ENCODE results near the gene TMEM126A. TPM values are rescaled to one million over a fixed set of nuclear protein-coding genes. Genes with fewer than 3 reads are reported as not detected.
A peak's percentile ranks its signal among the peaks of the same experiment; 100 is the strongest.
"Not testable (repeated sequence)": the region's sequence is repeated elsewhere in the genome, so short reads cannot be mapped to it uniquely, and the experiment has no call there.

Gene TMEM126A
- total RNA-seq, 4 donors from 2014 or later: 4.0 to 17.5 (median 11.3) TPM; not detected in 1

GRCh38 chr11:85609286-85609685, 38.5 kb upstream of the TMEM126A start:
- H3K9me3 ChIP-seq; DNase-seq; H3K4me3 ChIP-seq; H3K4me1 ChIP-seq; H3K36me3 ChIP-seq; intact Hi-C loops (cut with DNase I; ENCODE audit: low total_unique reads); H3K27me3 ChIP-seq; H3K27ac ChIP-seq: not testable (repeated sequence)
- in situ Hi-C loops (cut with MboI; ENCODE audit: low pct_ligation_motif_present in 1 of 4, low pct_unique_long_range_greater_than_20kb in 1 of 4, low sequenced_read_pairs in 3 of 4): loop anchor here in 1 of 4 donors (25.0 kb wide), 1 partner anchor 228 kb away; no protein-coding TSS in a partner anchor
- 61 to 75% methylated on average over 2 of the region's 2 CpGs for WGBS, 2 donors (ENCODE audit: low coverage in 1 of 2)

GRCh38 chr11:85611643-85612042, 36.1 kb upstream of the TMEM126A start:
- H3K9me3 ChIP-seq; H3K4me1 ChIP-seq; DNase-seq; H3K36me3 ChIP-seq; intact Hi-C loops (cut with DNase I; ENCODE audit: low total_unique reads); H3K4me3 ChIP-seq; H3K27me3 ChIP-seq; H3K27ac ChIP-seq: not testable (repeated sequence)
- in situ Hi-C loops (cut with MboI; ENCODE audit: low pct_ligation_motif_present in 1 of 4, low pct_unique_long_range_greater_than_20kb in 1 of 4, low sequenced_read_pairs in 3 of 4): loop anchor here in 1 of 4 donors (25.0 kb wide), 1 partner anchor 226 kb away; no protein-coding TSS in a partner anchor
- WGBS, 2 donors (ENCODE audit: low coverage in 1 of 2): 57 to 71% methylated on average over 2 of the region's 2 CpGs

- DNase-seq: no peak
- no peaks in the 10 kb centered on the region for H3K27me3 ChIP-seq
- intact Hi-C loops (cut with DNase I; ENCODE audit: low total_unique reads): no loop called here
- no peaks in the 10 kb centered on the region for H3K36me3 ChIP-seq
- in situ Hi-C loops (cut with MboI; ENCODE audit: low pct_ligation_motif_present in 1 of 4, low pct_unique_long_range_greater_than_20kb in 1 of 4, low sequenced_read_pairs in 3 of 4): loop anchor here in 1 of 4 donors (25.0 kb wide), 1 partner anchor 218 kb away; no protein-coding TSS in a partner anchor
- H3K4me3 ChIP-seq: no peak overlapping the region
- WGBS, 2 donors (ENCODE audit: low coverage in 1 of 2): 89% methylated on average over 4 to 6 of the region's 6 CpGs
- no peaks in the 10 kb centered on the region for H3K4me1 ChIP-seq
- no peaks in the 10 kb centered on the region for H3K9me3 ChIP-seq
- no peak for TF ChIP-seq CTCF (IDR thresholded peaks at IDR 0.05)
- TF ChIP-seq EP300 (IDR thresholded peaks at IDR 0.05; ENCODE audit: low read depth): no peak
- TF ChIP-seq POLR2A (IDR thresholded peaks at IDR 0.05): no peak
- no peak overlapping the region for H3K27ac ChIP-seq
Measured at GRCh38 chr11:85619499-85619898, 28.3 kb upstream of the TMEM126A start.

- no peaks in the 10 kb centered on the region for H3K27me3 ChIP-seq
- H3K27ac ChIP-seq: no peak overlapping the region
- DNase-seq: no peak
- intact Hi-C loops (cut with DNase I; ENCODE audit: low total_unique reads) (no loop called here), in situ Hi-C loops (cut with MboI; ENCODE audit: low pct_ligation_motif_present in 1 of 4, low pct_unique_long_range_greater_than_20kb in 1 of 4, low sequenced_read_pairs in 3 of 4) (loop anchor here in 1 of 4 donors (25.0 kb wide), 1 partner anchor 217 kb away; no protein-coding TSS in a partner anchor)
- no peaks in the 10 kb centered on the region for H3K36me3 ChIP-seq
- TF ChIP-seq CTCF (IDR thresholded peaks at IDR 0.05) (no peak), POLR2AphosphoS5 (IDR thresholded peaks at IDR 0.05) (no peak), POLR2A (IDR thresholded peaks at IDR 0.05) (no peak), EP300 (IDR thresholded peaks at IDR 0.05; ENCODE audit: low read depth) (no peak)
- H3K4me3 ChIP-seq: no peak overlapping the region
- H3K9me3 ChIP-seq: no peaks in the 10 kb centered on the region
- no peaks in the 10 kb centered on the region for H3K4me1 ChIP-seq
- 61 to 72% methylated on average over 3 of the region's 3 CpGs for WGBS, 2 donors (ENCODE audit: low coverage in 1 of 2)
Measured at GRCh38 chr11:85620256-85620655, 27.5 kb upstream of the TMEM126A start.

GRCh38 chr11:85626496-85626895, 21.3 kb upstream of the TMEM126A start:
- in situ Hi-C loops (cut with MboI; ENCODE audit: low pct_ligation_motif_present in 1 of 4, low pct_unique_long_range_greater_than_20kb in 1 of 4, low sequenced_read_pairs in 3 of 4): no loop called here

More at GRCh38 chr11:85626496-85626895, 21.3 kb upstream of the TMEM126A start:
- DNase-seq: no peak
- Histone ChIP-seq H3K4me3 (peak overlapping the region in 1 of 4 donors; percentile 87), H3K27me3 (no peaks in the 10 kb centered on the region), H3K36me3 (peaks cover 0 to 10% (median 0%) of the 10 kb centered on the region in 4 donors), H3K9me3 (no peaks in the 10 kb centered on the region), H3K27ac (peak overlapping the region; percentile 91 to 96 (median 94)), H3K4me1 (peaks cover 8 to 29% (median 10%) of the 10 kb centered on the region in 4 donors)
- WGBS, 2 donors (ENCODE audit: low coverage in 1 of 2): 46 to 56% methylated on average over 2 of the region's 2 CpGs
- no peak for TF ChIP-seq EP300 (IDR thresholded peaks at IDR 0.05; ENCODE audit: low read depth)
- TF ChIP-seq POLR2AphosphoS5 (IDR thresholded peaks at IDR 0.05): no peak
- TF ChIP-seq CTCF (IDR thresholded peaks at IDR 0.05): no peak
- no peak for TF ChIP-seq POLR2A (IDR thresholded peaks at IDR 0.05)
- intact Hi-C loops (cut with DNase I; ENCODE audit: low total_unique reads): loop anchor here (5.0 kb wide), 1 partner anchor 36 kb away; no protein-coding TSS in a partner anchor
